Ovary (tissue), 3 donors: ENCODE results near the gene PARD3.

Experiments used
- EP300 ChIP-seq: sonication (generic); formaldehyde crosslinking; IDR thresholded peaks from one replicate; pipeline ENCODE4 v1.6.1; 2017; ENCODE audit warnings: antibody characterized with exemption
- POLR2A ChIP-seq: fragments of 450-650 bp; IDR thresholded peaks from one replicate; pipeline ENCODE4 v1.6.1; 2017; ENCODE audit warnings: antibody characterized with exemption, mild to moderate bottlenecking, moderate library complexity
- TF ChIP-seq, protein P1 (sequence below), 3 donors: fragments of 450-650 bp in 2 of 3; fragments of 200-600 bp in 1 of 3; IDR thresholded peaks; one replicate each; pipeline versions ENCODE4 v1.5.1 to v1.8.0; 2016 to 2022; ENCODE audit warnings: antibody characterized with exemption in 3 of 3, mild to moderate bottlenecking in 1 of 3
- donor health status: DM: no; HTN: no; CAD: no.

DNA sequence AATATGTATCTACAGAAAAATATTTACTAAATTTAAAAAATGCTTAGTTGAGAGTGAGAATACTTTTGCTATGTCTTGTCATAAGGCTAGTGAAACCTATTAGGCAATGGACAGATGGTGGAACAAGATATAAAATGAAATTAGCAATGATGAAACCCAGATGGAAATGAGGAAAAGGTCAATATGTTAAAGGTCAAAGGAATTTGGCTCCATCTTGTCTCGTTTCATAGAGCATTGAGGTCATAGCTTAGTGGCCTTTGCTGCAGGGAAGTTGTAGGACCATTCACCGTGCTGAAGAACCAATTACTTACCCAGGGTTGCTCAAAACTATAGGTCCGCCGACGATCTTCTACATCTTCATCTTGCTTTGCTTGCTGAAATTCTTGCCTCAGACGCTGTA, 683.9 kb downstream of the PARD3 start:
- TF ChIP-seq, protein P1, sequence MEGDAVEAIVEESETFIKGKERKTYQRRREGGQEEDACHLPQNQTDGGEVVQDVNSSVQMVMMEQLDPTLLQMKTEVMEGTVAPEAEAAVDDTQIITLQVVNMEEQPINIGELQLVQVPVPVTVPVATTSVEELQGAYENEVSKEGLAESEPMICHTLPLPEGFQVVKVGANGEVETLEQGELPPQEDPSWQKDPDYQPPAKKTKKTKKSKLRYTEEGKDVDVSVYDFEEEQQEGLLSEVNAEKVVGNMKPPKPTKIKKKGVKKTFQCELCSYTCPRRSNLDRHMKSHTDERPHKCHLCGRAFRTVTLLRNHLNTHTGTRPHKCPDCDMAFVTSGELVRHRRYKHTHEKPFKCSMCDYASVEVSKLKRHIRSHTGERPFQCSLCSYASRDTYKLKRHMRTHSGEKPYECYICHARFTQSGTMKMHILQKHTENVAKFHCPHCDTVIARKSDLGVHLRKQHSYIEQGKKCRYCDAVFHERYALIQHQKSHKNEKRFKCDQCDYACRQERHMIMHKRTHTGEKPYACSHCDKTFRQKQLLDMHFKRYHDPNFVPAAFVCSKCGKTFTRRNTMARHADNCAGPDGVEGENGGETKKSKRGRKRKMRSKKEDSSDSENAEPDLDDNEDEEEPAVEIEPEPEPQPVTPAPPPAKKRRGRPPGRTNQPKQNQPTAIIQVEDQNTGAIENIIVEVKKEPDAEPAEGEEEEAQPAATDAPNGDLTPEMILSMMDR (IDR thresholded peaks at IDR 0.05): no peak
- TF ChIP-seq EP300 (no peak), POLR2A (no peak)
